GM21423 (cell line): ENCODE results near the gene CCDC92.
"Not testable (repeated sequence)": the region's sequence is repeated elsewhere in the genome, so short reads cannot be mapped to it uniquely, and the experiment has no call there.

Experiments used
- ATAC-seq: cut with Tn5 transposase; IDR thresholded peaks from one replicate; pipeline ENCODE4 v1.9.1; 2021; ENCODE audit warnings: mild to moderate bottlenecking, moderate library complexity; ENCODE audit not compliant: unreplicated experiment

Gene CCDC92

GRCh38 chr12:123950476-123951349, 21.9 kb downstream of the CCDC92 start:
- no peak for ATAC-seq

GRCh38 chr12:123949770-123950165, 22.9 kb downstream of the CCDC92 start:
- ATAC-seq: no peak

- ATAC-seq: no peak
These were observed 23.5 kb downstream of the CCDC92 start for GRCh38 chr12:123948796-123949769.

DNA sequence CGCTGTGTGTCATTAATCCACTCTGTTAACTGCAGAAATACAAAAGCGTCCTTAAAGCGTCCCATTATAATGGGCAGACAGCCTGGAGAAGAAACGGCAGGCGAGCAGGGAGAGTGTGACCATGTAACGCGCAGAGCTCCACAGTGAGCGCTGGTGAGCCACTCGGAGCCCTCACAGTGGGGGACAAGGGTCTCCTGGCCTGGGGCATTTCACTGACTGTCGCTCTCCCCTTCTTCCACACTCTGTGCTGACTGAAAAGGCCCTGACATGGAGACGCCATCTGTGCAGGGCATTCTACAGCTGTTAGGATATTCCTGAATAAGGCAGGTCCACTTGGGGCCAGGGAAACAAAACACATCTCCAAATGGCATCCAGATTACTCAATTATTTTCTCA, 24.2 kb downstream of the CCDC92 start:
- ATAC-seq: no peak

DNA sequence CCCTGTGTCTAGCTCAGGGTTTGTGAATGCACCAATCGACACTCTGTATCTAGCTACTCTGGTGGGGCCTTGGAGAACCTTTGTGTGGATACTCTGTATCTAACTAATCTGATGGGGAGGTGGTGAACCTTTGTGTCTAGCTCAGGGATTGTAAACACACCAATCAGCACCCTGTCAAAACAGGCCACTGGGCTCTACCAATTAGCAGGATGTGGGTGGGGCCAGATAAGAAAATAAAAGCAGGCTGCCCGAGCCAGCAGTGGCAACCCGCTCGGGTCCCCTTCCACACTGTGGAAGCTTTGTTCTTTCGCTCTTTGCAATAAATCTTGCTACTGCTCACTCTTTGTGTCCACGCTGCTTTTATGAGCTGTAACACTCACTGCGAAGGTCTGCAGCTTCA, 25.1 kb downstream of the CCDC92 start:
- ATAC-seq: not testable (repeated sequence)

DNA sequence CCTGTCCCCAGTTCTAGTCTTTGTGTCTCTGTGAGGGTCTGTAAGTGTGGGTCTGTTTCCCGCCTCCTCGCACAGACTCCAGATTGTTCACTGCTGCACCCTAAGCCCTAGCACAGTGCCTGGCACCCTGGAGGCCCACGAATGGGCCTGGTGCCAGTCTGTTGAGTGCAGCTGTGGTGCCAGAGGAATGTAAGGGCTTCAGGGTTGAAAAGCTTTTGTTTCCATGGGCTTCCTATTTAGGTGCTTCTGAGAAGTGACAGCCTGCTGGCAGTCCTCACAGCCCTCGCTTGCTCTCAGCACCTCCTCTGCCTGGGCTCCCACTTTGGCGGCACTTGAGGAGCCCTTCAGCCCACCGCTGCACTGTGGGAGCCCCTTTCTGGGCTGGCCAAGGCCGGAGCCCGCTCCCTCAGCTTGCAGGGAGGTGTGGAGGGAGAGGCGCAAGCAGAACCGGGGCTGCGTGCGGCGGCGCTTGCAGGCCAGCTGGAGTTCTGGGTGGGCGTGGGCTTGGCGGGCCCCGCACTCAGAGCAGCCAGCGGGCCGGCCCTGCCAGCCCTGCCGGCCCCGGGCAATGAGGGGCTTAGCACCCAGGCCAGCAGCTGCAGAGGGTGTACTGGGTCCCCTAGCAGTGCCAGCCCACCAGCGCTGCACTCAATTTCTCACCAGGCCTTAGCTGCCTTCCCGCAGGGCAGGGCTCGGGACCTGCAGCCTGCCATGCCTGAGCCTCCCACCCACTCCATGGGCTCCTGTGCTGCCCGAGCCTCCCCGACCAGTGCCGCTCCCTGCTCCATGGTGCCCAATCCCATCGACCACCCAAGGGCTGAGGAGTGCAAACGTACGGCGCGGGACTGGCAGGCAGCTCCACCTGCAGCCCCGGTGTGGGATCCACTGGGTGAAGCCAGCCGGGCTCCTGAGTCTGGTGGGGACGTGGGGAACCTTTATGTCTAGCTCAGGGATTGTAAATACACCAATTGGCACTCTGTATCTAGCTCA, 25.8 kb downstream of the CCDC92 start:
- not testable (repeated sequence) for ATAC-seq

GRCh38 chr12:123946152-123946515, 26.5 kb downstream of the CCDC92 start:
- ATAC-seq: no peak

DNA sequence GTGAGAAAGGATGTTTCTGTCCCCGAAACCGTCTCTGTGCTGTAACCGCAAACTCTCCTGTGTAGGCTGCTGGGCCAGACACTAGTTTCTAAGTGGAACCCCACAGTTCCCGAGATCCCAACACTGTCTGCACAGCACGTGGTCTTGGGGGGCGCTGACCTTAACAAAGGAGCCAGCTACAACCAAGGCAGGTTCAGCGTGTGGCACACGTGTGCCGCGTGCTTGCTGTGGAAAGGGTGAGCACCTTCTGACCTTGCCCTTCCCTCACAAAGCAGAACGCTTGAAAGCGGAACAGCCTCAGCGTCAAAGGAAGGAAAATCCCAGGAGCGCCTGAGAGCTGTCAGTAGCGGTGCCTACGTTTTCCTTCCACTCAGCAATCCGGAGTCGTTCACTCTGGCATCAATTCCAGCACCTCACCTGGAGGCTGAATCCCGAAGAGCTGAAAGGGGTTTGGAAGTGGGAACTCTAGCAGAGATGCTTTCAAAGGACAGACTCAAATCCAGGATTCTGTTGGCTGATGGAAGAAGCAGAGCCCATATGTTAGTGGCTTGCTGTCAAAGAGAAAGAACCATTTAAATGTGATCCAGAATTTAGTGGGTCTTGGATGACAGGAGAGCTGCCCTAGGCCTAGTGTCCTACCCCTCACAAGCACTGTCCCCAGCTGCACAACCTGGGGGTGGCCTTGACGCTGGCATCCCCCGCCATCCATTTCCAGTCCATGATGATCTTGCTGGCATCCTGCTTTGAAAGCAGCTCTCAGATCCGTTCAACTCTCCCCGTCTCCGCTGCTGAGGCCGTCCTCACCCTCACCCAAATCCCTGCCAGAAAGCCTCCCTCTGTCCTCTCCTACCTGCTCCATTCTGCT, 27.1 kb downstream of the CCDC92 start:
- ATAC-seq: no peak

DNA sequence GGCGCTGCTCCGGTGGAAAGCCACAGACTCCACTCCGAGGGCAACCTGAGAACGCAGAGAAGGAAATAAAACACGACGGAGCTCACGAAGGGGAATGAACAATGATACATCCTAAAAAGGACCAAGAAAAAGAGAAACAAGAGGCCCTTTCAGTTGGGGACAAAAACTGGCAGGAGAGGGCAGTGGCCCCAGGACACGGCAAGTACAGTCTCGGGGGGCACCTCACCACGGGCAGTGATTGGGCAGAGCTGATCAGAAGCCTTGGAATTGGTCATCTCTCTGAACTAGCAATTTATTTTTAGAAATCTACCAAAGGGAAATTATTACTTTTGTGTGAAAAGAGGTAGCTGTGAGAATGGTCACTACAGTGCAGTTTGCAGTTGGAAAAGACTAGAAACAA, 27.9 kb downstream of the CCDC92 start:
- ATAC-seq: no peak

GRCh38 chr12:123943816-123944215, 28.8 kb downstream of the CCDC92 start:
- no peak for ATAC-seq

DNA sequence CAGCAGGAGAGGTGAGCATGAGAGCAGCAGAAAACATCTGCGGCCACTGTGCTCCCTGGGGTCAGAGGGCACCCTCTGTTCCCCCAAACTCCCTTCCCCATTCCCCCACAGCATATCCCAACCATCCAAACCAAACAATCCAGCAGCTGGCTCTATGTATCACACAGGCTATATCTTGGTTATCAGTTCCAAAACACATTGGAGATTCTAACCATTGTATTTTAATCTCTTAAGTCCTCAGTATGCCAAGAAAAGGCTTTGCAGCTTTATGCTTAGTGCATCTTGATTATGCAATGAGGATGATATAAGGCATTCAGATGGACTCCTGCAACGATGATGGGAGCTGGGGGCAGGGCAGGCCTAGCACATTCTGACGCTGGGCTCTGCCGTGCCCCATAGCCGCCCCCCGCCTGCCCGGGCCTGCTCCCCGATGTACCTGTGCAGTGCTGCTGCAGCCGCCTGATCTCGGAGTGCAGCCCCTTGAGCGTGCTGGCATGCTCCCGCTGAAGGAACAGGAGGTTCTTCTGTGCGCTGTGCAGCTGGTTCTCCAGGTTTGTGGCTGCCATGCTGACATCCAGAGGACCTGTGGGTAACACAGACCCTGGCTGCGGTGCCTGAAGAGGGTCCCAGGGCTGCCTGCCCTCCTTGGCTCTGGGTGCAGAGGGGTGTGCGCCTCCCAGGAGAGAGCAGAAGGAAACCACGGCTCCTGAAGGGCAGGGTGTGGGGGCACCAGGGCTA, 29.6 kb downstream of the CCDC92 start:
- no peak for ATAC-seq

DNA sequence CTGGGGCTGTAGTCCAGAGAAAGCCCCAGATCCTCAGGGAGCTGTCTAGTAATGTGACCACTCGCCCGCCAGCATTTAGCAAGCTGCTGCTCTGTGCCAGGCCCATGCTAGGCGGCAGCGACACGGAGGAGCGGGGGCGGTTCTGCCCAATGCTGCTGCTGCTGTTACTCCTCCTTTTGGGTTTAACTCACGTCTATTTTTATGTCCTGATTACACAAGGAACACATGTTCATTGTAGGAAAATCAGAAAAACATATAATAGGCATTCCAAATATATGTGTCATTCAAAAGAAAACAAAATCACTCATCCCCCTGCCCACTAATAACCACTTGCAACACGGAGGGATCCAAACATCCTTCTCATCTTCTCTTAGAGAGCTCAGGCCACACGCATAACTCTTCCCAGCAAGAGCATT, 30.4 kb downstream of the CCDC92 start:
- no peak for ATAC-seq

DNA sequence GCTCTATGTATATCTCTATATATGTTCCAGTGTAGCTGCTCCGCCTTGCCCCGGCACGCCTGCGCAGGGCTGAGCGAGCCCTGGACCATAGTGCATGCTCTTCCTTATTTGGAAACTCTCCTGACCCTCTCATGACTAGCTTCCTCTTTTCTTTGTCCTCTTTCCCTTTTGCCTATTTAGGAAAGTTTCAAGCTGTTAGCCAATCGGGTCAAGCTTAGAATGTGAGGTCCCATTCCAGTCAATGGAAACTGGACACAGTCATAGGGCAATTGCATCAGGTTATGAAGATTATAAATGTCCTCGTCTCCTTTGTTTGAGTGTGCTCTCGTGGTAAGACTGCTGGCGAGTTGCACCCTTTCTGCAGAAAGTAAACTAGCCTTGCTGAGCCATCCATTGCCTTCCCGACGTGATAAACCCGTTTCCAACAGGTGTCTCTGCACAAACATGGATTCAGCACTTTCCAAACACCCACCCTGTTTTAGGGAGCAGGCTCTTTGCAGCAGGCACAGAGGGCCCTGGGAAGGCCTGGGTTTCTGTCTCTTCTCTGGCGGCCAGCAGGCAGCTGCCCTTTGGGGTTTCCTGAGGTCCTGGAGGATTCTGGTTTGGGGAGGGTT, 30.9 kb downstream of the CCDC92 start:
- ATAC-seq: no peak

- no peak for ATAC-seq
These were observed 31.6 kb downstream of the CCDC92 start for GRCh38 chr12:123941000-123941399.

- no peak for ATAC-seq
These were observed 32.0 kb downstream of the CCDC92 start for GRCh38 chr12:123940627-123940966.

DNA sequence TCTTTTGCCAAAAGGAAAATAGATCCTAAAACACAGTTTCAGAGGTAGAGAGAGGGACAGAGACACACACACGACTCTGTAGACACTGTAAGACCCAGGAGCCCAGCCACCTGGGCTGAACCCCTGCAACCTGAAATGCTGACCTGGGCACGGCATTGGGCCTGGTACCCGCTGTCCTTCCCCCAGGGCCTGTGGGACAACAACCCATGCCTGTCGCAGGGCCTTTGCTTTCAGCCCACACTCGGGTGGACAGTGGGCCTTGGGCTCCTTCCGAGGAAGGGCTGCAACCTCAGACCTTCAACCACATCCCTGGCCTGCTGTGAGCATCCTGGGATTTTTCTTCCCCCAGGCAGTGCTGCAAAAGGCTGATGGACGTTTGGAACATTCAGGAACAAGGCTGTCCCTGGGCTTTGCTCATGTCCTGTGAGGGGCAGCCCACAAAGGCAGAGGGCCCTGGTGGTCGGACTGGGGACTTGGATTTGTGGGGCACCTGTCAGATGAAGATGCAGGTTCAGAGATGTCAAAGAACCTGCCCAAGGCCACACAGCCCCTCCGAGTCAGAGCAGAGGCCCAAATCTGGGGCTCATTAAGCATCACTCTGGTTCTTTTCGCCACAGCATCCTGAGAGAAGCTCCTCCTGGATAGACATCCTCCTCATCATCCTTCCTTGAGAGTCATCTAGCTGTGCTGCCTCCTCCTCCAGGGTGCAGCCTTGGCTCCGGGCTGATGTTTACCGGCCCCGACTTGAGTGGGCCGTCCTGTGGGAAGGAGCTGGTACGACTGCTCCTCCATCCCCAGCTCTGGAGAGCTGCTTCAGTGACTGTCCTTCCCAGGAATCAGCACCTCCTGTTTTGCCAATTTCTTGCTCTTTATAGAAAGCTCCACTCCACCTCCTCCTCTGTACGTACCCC, 32.7 kb downstream of the CCDC92 start:
- ATAC-seq: no peak

- no peak for ATAC-seq
These were observed 33.8 kb downstream of the CCDC92 start for GRCh38 chr12:123938679-123939480.
